Neutrophil (primary cell): ENCODE data around the gene OR13C8.

ENCODE experiments used
- H3K27ac ChIP-seq: fragments of 200-600 bp; sonication (generic); 2 replicates; pipeline ENCODE4 v1.5.1; 2016; ENCODE audit warnings: mild to moderate bottlenecking, moderate library complexity
- H3K27me3 ChIP-seq: fragments of 200-600 bp; sonication (generic); 2 replicates; pipeline ENCODE4 v1.6.0; 2016; ENCODE audit warnings: mild to moderate bottlenecking
- H3K36me3 ChIP-seq: fragments of 200-600 bp; sonication (generic); 2 replicates; pipeline ENCODE4 v1.5.1; 2017
- H3K4me1 ChIP-seq, 2 experiments: fragments of 200-600 bp in 1 of 2; sonication (generic) in 1 of 2; 1 replicate in 1 of 2; 2 replicates in 1 of 2; pipeline versions ENCODE4 v1.5.1 to v1.6.1; 2013 to 2016; ENCODE audit warnings: low read depth in 1 of 2, low read length in 1 of 2, mild to moderate bottlenecking in 1 of 2, moderate library complexity in 1 of 2; ENCODE audit not compliant: control insufficient read depth in 1 of 2, insufficient read depth in 1 of 2
- H3K4me3 ChIP-seq, 2 experiments: fragments of 200-600 bp in 1 of 2; sonication (generic) in 1 of 2; 1 replicate in 1 of 2; 2 replicates in 1 of 2; pipeline ENCODE4 v1.5.1; 2013 to 2016; ENCODE audit warnings: low read depth in 1 of 2, low read length in 1 of 2, mild to moderate bottlenecking in 1 of 2, moderate library complexity in 1 of 2
- H3K9me3 ChIP-seq: fragments of 200-600 bp; sonication (generic); 2 replicates; pipeline ENCODE4 v1.5.1; 2016
- CTCF ChIP-seq: fragments of 200-600 bp; sonication (generic); IDR thresholded peaks from 2 replicates; pipeline ENCODE4 v1.5.1; 2016; ENCODE audit warnings: antibody characterized with exemption

The OR13C8 gene

GRCh38 chr9:104618104-104618503 is 49.1 kb downstream of the OR13C8 start, which contains the start of gene OR13C9:
Gene OR13C9 (minus strand): TSS chr9:104618204. CDS start chr9:104618204, 0 bp downstream.
- H3K27ac ChIP-seq = no peak within 1 kb of the TSS

More at GRCh38 chr9:104618104-104618503, 49.1 kb downstream of the OR13C8 start, which contains the start of gene OR13C9:
- Histone ChIP-seq H3K4me3 (no peak within 1 kb of the TSS), H3K4me1 (no peaks in the 10 kb centered on the region), H3K27me3 (no peaks in the 10 kb centered on the region), H3K9me3 (no peaks in the 10 kb centered on the region), H3K36me3 (no peaks in the 10 kb centered on the region)
- no peak for TF ChIP-seq CTCF
